ENCODE results near the gene LRBA. TPM values are rescaled to one million over a fixed set of nuclear protein-coding genes. Genes with fewer than 3 reads are reported as not detected.
A peak's percentile ranks its signal among the peaks of the same experiment; 100 is the strongest.

Gene LRBA
- total RNA-seq, 1 experiment from 2014 or later: 55.3 TPM

GRCh38 chr4:150375025-150375424, 640.1 kb downstream of the LRBA start:
- Histone ChIP-seq H3K27ac (ENCODE audit: insufficient read length, low read depth, low read length) (no peak overlapping the region), H3K9me3 (ENCODE audit: control insufficient read depth, low read depth, low read length) (no peaks in the 10 kb centered on the region), H3K79me2 (ENCODE audit: insufficient read depth, low read length) (no peaks in the 10 kb centered on the region), H2BK12ac (ENCODE audit: insufficient read length, low read depth, low read length) (no peak overlapping the region), H3K27me3 (ENCODE audit: insufficient read depth, low read length) (no peaks in the 10 kb centered on the region), H3K4me1 (ENCODE audit: insufficient read depth, low read length) (no peaks in the 10 kb centered on the region), H4K8ac (replicated peaks; ENCODE audit: insufficient read length, low read depth, low read length) (no peak overlapping the region), H3K4me2 (ENCODE audit: insufficient read depth, insufficient read length, low read length) (no peak overlapping the region), H4K91ac (ENCODE audit: insufficient read length, low read depth, low read length) (no peak overlapping the region), H3K4ac (ENCODE audit: low read depth, low read length) (no peak overlapping the region), H2BK5ac (ENCODE audit: insufficient read length, low read length) (no peak overlapping the region), H2AFZ (ENCODE audit: low read length) (no peak overlapping the region), H3K23ac (ENCODE audit: insufficient read length, low read depth, low read length) (no peak overlapping the region), H3K79me1 (ENCODE audit: insufficient read depth, low read depth, low read length, poor library complexity, severe bottlenecking) (no peaks in the 10 kb centered on the region), H3K14ac (ENCODE audit: insufficient read depth, low read length) (no peak overlapping the region), H2BK20ac (ENCODE audit: low read depth, low read length, poor library complexity, severe bottlenecking) (no peak overlapping the region), H3K23me2 (ENCODE audit: insufficient read length, low read depth, low read length, poor library complexity, severe bottlenecking) (no peaks in the 10 kb centered on the region), H3T11ph (ENCODE audit: low read length) (no peak overlapping the region), H2AK5ac (ENCODE audit: insufficient read length, low read length) (no peak overlapping the region), H4K5ac (ENCODE audit: insufficient read length, low read depth, low read length) (no peak overlapping the region), H2BK15ac (ENCODE audit: low read depth, low read length) (no peak overlapping the region), H3K9ac (ENCODE audit: extremely low read depth, insufficient read length, low read length) (no peak overlapping the region), H3K18ac (ENCODE audit: insufficient read length, low read depth, low read length) (no peak overlapping the region), H3K56ac (ENCODE audit: insufficient read length, low read depth, low read length) (no peak overlapping the region), H4K20me1 (ENCODE audit: control insufficient read depth, insufficient read depth, insufficient read length) (no peaks in the 10 kb centered on the region), H2BK120ac (ENCODE audit: low read depth, low read length, poor library complexity, severe bottlenecking) (no peak overlapping the region)
- no peak for TF ChIP-seq CTCF (conservative IDR thresholded peaks at IDR 0.05)
- H3K4me3 Mint-ChIP-seq: no peak overlapping the region
- H3K36me3 Mint-ChIP-seq (ENCODE audit: insufficient read depth in 1 of 3, low read depth in 3 of 3): peaks cover 0 to 9% (median 0%) of the 10 kb centered on the region in 3 experiments; a peak in 2 of 7 replicates
- no peak for DNase-seq
- peak overlapping the region in 1 of 3 experiments; percentile 48; a peak in 1 of 7 replicates for H3K27ac Mint-ChIP-seq
- H3K9me3 Mint-ChIP-seq: no peaks in the 10 kb centered on the region
- no CpG with 5 or more reads among the region's 4 CpGs for WGBS (ENCODE audit: extremely low coverage, insufficient read length, low lambda C conversion rate)
- H3K4me1 Mint-ChIP-seq: no peaks in the 10 kb centered on the region
- H3K27me3 Mint-ChIP-seq (ENCODE audit: low read depth): peaks cover 2% of the 10 kb centered on the region; the same call in 1 of the 2 replicates
